GM12892 (cell line): Measurements from ENCODE around the gene STK16.

Source experiments
- POLR2A ChIP-seq: IDR thresholded peaks from 2 replicates; pipeline ENCODE4 v1.6.1; 2011; ENCODE audit warnings: low read depth, low read length, control low read depth
- POLR2AphosphoS5 ChIP-seq: IDR thresholded peaks from 2 replicates; pipeline ENCODE4 v1.6.1; 2011; ENCODE audit warnings: low read depth, low read length, control low read depth
- TAF1 ChIP-seq: IDR thresholded peaks from 2 replicates; pipeline ENCODE4 v1.6.1; 2011; ENCODE audit warnings: low read depth, mild to moderate bottlenecking, control low read depth, low read length, borderline replicate concordance

- TF ChIP-seq POLR2AphosphoS5 (no peak), POLR2A (no peak; the same call in 1 of the 2 replicates), TAF1 (no peak)
Observed at GRCh38 chr2:219252900-219253752, 7.8 kb downstream of the STK16 start, which contains the start of gene TUBA4B.
